Hematopoietic multipotent progenitor cell (in vitro differentiated cells): Measurements from ENCODE around the gene SMIM38. TPM values are rescaled to one million over a fixed set of nuclear protein-coding genes. Genes with fewer than 3 reads are reported as not detected.

ENCODE experiments used
- DNase-seq, 3 donors: peaks; one replicate each; pipeline ENCODE4 v3.0.0-alpha.2; 2011 to 2015; ENCODE audit warnings: low read depth in 2 of 3, low spot score in 2 of 3
- total RNA-seq: library from RNA; depleted of rRNA; stranded (reverse); fragments of >200 nt; gene quantifications from one replicate; pipeline ENCODE4 v1.2.3, GENCODE V29; 2012

SMIM38 gene
- total RNA-seq, 1 donor: 0.54 TPM

- DNase-seq: no peak
Measured at GRCh38 chr11:69173925-69174581, 18.3 kb downstream of the SMIM38 start.

DNA sequence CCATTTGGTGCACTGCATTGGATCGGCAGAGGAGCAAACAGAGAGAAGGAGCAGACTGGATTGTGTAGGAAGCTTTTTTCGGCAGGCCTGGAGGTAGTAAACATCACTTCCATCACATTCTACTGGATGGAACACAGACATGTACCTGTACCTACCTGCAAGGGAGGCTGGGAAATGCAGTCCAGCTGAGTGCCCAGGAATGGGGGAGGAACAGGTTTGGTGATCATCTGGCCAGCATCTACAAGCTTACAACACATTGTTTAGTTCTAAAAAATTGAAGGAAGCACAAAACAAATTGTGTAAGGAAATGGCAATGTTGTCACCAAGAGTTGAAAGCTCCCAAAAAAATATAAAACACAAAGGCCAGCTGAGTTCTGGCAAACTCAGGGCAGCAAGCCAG, 19.1 kb downstream of the SMIM38 start:
- DNase-seq: no peak

GRCh38 chr11:69178819-69179482, 23.2 kb downstream of the SMIM38 start:
- DNase-seq: no peak

GRCh38 chr11:69180226-69180625, 24.5 kb downstream of the SMIM38 start:
- no peak for DNase-seq

GRCh38 chr11:69180726-69181125, 25.0 kb downstream of the SMIM38 start:
- no peak for DNase-seq

GRCh38 chr11:69183613-69184012, 27.9 kb downstream of the SMIM38 start:
- DNase-seq: no peak

DNA sequence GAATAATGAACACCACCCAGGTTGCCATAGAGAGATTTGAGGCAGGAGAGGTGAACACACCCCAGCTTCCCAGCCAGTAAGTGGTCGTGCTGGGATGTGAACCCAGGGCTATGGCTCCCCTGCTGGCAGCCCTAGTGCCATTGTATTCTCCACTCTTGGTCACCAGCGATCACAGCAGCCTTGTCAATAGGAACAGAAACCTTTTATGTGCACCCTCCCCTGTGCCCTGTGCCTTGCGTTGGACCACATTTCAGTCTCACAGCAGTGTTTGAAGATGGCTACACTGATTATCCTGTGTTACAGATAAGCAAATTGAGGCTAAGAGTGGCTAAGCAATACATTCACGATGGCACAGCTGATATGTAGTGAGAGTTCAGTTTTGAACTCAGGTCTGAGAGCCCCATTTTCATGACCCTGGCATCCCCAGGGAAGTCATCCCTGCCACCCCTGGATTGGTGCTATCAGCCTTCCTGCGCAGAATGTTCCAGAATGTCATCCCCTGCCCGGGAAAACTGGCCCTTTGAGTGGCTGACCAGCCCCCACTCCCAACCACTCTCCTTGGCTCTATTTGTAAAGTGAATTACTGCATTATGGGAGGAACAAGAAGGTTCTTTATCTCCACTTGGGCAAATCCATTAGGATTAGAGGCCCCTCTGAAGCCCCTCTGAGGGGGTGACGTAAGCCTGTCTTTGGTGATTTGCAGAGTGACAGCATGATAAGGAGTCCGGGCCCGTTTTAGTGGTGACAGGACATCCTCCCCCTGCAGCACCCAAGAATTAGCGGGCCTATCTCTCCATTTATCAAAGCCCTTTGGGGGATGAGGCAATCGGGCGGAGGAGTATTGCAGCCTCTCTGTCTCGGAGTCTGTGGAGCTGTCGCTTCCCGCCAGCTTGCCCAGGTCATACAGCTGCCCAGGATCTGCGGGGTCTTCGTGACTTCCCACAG, 30.9 kb downstream of the SMIM38 start:
- no peak for DNase-seq

GRCh38 chr11:69187540-69188065, 31.9 kb downstream of the SMIM38 start:
- DNase-seq: no peak

GRCh38 chr11:69189059-69189458, 33.3 kb downstream of the SMIM38 start:
- DNase-seq: no peak

DNA sequence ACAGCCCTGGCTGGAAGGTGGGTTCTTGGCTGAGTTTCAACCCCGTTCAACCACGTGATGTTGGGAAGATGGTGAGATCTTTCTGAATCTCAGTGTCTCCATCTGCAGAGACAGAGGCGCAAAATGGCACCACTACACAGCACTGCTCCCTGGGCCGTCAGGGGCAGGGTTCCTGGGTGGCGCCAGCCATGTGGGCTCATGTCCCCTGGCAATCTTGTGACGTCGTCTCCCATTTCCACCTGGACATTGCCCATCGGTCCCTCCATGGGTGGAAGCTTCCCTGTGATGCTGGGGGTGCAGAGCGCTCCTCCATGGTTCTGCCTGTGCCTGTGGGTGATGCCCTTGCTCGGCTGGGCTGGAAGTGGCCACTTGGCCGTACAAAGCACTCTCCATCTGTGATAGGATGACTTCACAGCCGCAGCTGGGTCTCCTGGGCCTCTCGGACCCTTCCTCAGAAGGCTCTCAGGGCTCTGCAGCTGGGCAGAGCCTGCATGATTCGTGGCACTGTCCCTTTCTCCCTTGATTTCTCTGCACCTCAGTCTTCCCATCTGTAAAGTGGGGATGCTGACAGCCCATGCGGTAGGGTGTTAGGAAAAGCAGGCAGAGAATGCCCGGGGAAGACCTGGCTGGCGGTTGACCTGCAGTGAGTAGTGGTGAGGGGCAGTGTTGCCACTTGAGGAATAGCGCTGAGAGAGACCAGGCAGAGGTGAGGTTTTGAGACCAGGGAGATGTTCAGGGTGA, 35.2 kb downstream of the SMIM38 start:
- no peak for DNase-seq

DNA sequence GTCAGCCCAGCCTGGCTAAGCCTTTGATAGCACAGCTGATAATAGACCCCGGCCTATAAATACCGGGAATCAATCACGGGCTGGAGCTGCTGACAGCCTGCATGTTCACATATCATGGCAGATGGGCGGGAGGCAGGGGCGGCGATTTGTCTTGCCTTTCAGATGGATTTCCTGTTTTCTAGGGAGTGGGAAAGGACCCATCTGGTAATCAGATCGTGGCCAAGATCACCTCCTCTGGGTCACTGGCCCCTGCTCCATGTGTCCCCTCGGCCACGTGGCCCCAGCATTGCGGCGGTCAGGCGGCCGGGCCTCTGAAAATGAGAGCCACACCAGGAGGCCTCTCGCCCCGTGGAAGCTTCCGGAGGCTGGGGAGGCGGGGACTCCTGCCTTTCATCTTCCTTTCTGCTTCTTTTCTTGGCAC, 36.6 kb downstream of the SMIM38 start:
- no peak for DNase-seq

- DNase-seq: no peak
Measured at GRCh38 chr11:69193151-69193550, 37.4 kb downstream of the SMIM38 start.

- no peak for DNase-seq
Measured at GRCh38 chr11:69193629-69194028, 37.9 kb downstream of the SMIM38 start.

DNA sequence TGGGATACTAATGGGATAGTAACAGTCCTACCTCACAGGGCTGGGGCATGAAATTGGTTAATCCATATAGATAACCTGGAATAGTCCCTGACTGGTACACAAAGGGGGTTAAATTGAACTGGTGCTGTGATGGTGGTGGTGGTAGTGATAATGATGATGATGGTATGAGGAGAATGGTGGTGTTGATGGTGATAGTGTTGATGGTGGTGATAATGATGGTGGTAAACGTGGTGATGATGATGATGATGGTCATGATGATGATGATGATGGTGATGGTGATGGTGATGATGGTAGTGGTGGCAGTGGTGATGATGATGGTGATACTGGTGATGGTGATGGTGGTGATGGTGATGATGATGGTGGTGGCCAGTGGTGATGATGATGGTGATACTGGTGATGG, 38.7 kb downstream of the SMIM38 start:
- no peak for DNase-seq

GRCh38 chr11:69194956-69195355, 39.2 kb downstream of the SMIM38 start:
- DNase-seq: no peak

- DNase-seq: no peak
Measured at GRCh38 chr11:69195824-69196782, 40.4 kb downstream of the SMIM38 start.

- DNase-seq: no peak
Measured at GRCh38 chr11:69196783-69197169, 41.0 kb downstream of the SMIM38 start.

GRCh38 chr11:69198891-69199582, 43.3 kb downstream of the SMIM38 start:
- no peak for DNase-seq
